Testis (tissue), 2 donors: ENCODE results near the gene HNF4A.

Experiments used
- CTCF ChIP-seq, 3 experiments: fragments of 450-650 bp in 2 of 3; fragments of 200-600 bp in 1 of 3; sonication (generic) in 1 of 3; IDR thresholded peaks; one replicate each; pipeline ENCODE4 v1.5.1; 2016 to 2019; ENCODE audit warnings: antibody characterized with exemption in 3 of 3, mild to moderate bottlenecking in 2 of 3, moderate library complexity in 1 of 3
- POLR2A ChIP-seq: fragments of 450-650 bp; IDR thresholded peaks from one replicate; pipeline ENCODE4 v1.6.1; 2017; ENCODE audit warnings: antibody characterized with exemption, mild to moderate bottlenecking, moderate library complexity

GRCh38 chr20:44481719-44482416 lies 126.4 kb downstream of the HNF4A start:
- TF ChIP-seq POLR2A (no peak), CTCF (IDR thresholded peaks at IDR 0.05) (no peak)
